Mucosa of stomach (tissue), 1 donor: ENCODE measurements around the gene PRDM10.

Source experiments
- H3K27me3 ChIP-seq: one replicate; pipeline ENCODE4 v1.7.0; 2013; ENCODE audit warnings: mild to moderate bottlenecking, low read length; ENCODE audit not compliant: control insufficient read depth, insufficient read depth
- H3K36me3 ChIP-seq: one replicate; pipeline ENCODE4 v1.7.0; 2013; ENCODE audit warnings: low read length; ENCODE audit not compliant: control insufficient read depth, insufficient read depth
- H3K4me1 ChIP-seq: one replicate; pipeline ENCODE4 v1.7.0; 2013; ENCODE audit warnings: mild to moderate bottlenecking, low read length; ENCODE audit not compliant: control insufficient read depth, insufficient read depth
- H3K4me3 ChIP-seq: one replicate; pipeline ENCODE4 v1.7.0; 2013; ENCODE audit warnings: low read length
- H3K9ac ChIP-seq: one replicate; pipeline ENCODE4 v1.7.0; 2013; ENCODE audit warnings: mild to moderate bottlenecking, low read length, moderate library complexity
- H3K9me3 ChIP-seq: one replicate; pipeline ENCODE4 v1.7.0; 2013; ENCODE audit warnings: mild to moderate bottlenecking, low read length, moderate library complexity; ENCODE audit not compliant: control insufficient read depth
- donor health status: Pancreatic carcinoma.

Gene PRDM10

DNA sequence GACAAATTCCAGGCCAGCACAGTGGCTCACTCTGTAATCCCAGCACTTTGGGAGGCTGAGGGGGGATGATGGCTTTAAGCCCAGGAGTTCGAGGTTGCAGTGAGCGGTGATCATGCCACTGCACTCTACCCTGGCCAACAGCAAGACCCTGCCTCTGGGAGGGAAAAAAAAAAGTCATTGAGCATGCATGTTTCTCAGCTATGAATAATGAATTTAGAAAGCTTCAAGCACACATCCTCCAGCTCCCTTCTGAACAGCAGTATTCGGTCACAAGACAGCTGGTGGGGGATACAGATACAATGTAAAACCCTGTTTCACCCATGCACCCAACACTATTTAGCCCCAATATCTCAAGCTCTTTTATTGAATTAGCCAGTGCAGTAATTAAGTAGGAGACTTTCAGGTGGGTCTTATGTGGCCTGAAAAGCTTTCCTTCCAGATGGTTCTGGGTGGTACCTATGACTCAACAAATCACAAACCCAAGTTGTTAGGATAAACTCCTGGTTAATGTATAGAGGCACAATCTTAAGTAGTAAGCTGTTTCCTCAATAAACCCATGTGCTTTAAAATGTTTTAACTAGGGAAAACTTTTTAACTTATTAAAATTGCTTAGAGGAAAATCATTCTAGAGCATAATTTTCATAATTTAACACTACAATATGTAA is 13.4 kb downstream of the PRDM10 start:
- Histone ChIP-seq H3K4me1 (peaks cover 13% of the 10 kb centered on the region), H3K27me3 (no peaks in the 10 kb centered on the region), H3K36me3 (no peaks in the 10 kb centered on the region), H3K9me3 (no peaks in the 10 kb centered on the region), H3K9ac (no peak overlapping the region), H3K4me3 (no peak overlapping the region)

GRCh38 chr11:129987950-129988349 is 14.7 kb downstream of the PRDM10 start:
- H3K4me3 ChIP-seq: no peak overlapping the region
- H3K9me3 ChIP-seq: no peaks in the 10 kb centered on the region
- no peaks in the 10 kb centered on the region for H3K36me3 ChIP-seq
- peaks cover 12% of the 10 kb centered on the region for H3K4me1 ChIP-seq
- no peak overlapping the region for H3K9ac ChIP-seq
- H3K27me3 ChIP-seq: no peaks in the 10 kb centered on the region

- no peaks in the 10 kb centered on the region for H3K4me1 ChIP-seq
- H3K36me3 ChIP-seq: no peaks in the 10 kb centered on the region
- no peaks in the 10 kb centered on the region for H3K27me3 ChIP-seq
- no peak overlapping the region for H3K4me3 ChIP-seq
- no peaks in the 10 kb centered on the region for H3K9me3 ChIP-seq
- H3K9ac ChIP-seq: no peak overlapping the region
Measured at GRCh38 chr11:129985823-129986222, 16.8 kb downstream of the PRDM10 start.

DNA sequence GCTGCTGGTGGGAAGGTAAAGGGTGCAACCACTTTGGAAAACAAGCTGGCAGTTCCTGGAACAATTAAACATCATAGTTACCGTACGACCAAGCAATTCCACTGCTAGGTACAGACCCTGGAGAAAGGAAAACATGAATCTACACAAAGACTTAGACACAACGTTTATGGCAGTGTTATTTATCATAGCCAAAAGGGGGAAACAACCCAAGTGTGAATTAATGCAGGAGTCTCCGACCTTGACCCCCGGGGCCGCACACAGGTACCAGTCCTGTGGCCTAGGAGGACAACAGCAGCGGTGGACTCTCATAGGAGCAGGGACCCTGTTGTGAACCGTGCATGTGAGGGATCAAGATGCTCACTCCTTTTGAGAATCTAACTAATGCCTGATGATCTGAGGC is 22.5 kb downstream of the PRDM10 start:
- no peak overlapping the region for H3K9ac ChIP-seq
- H3K4me3 ChIP-seq: no peak overlapping the region
- no peaks in the 10 kb centered on the region for H3K4me1 ChIP-seq
- no peaks in the 10 kb centered on the region for H3K27me3 ChIP-seq
- no peaks in the 10 kb centered on the region for H3K36me3 ChIP-seq
- H3K9me3 ChIP-seq: no peaks in the 10 kb centered on the region

- Histone ChIP-seq H3K4me1 (no peaks in the 10 kb centered on the region), H3K27me3 (no peaks in the 10 kb centered on the region), H3K9ac (no peak overlapping the region), H3K9me3 (no peaks in the 10 kb centered on the region), H3K36me3 (no peaks in the 10 kb centered on the region), H3K4me3 (no peak overlapping the region)
Measured at GRCh38 chr11:129979046-129979605, 23.5 kb downstream of the PRDM10 start.

DNA sequence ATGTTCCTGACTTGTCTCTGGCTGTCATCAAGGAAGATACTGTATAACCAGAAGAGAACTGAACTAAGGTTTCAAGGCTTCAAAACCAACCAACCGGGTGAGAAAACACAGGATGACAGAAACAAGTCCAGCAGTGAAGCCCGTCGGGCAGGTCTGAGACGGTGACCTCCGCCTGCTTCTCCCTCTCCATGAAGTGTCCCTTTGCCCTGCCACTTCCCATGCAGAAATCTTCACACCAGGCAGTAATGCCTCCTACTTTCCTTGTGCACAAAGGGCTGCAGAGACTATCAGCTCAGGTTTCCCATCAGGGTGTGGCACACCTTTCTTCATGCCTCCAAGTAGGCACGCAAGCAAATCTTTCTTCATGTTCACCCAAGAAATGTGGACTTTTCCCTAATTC is 24.2 kb downstream of the PRDM10 start:
- Histone ChIP-seq H3K9me3 (no peaks in the 10 kb centered on the region), H3K36me3 (no peaks in the 10 kb centered on the region), H3K4me3 (no peak overlapping the region), H3K4me1 (no peaks in the 10 kb centered on the region), H3K9ac (no peak overlapping the region), H3K27me3 (no peaks in the 10 kb centered on the region)

DNA sequence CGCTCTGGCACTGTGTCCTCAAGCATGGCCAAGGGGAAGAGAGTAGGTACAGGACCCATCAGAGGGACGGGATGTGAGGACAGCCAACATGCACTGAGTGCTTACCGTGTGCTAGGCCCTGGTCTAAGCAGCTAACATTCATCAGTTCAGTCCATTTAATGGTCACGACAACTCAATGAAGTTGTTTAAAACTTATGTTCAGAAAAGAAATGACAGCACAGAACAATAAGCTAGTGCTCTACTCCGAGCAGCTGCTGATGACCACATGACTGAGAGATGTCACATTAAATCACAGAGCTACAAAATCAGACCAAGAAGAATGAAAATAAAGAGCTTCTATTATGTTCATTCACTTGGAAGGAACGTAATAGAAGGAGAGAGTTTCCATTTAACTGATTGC is 26.3 kb downstream of the PRDM10 start:
- Histone ChIP-seq H3K27me3 (no peaks in the 10 kb centered on the region), H3K9me3 (no peaks in the 10 kb centered on the region), H3K4me3 (no peak overlapping the region), H3K4me1 (no peaks in the 10 kb centered on the region), H3K9ac (no peak overlapping the region), H3K36me3 (no peaks in the 10 kb centered on the region)

- H3K4me3 ChIP-seq: no peak overlapping the region
- H3K9ac ChIP-seq: no peak overlapping the region
Measured at GRCh38 chr11:129975543-129975942, 27.1 kb downstream of the PRDM10 start.

GRCh38 chr11:129974672-129975071 is 28.0 kb downstream of the PRDM10 start:
- H3K4me3 ChIP-seq: no peak overlapping the region
- H3K36me3 ChIP-seq: no peaks in the 10 kb centered on the region
- no peaks in the 10 kb centered on the region for H3K9me3 ChIP-seq

More at GRCh38 chr11:129975543-129975942, 27.1 kb downstream of the PRDM10 start:
- Histone ChIP-seq H3K4me1 (no peaks in the 10 kb centered on the region), H3K9me3 (no peaks in the 10 kb centered on the region), H3K36me3 (no peaks in the 10 kb centered on the region), H3K27me3 (no peaks in the 10 kb centered on the region)

GRCh38 chr11:129974237-129974636 is 28.4 kb downstream of the PRDM10 start:
- no peak overlapping the region for H3K4me3 ChIP-seq
- H3K9me3 ChIP-seq: no peaks in the 10 kb centered on the region
- no peak overlapping the region for H3K9ac ChIP-seq
- H3K4me1 ChIP-seq: no peaks in the 10 kb centered on the region
- H3K27me3 ChIP-seq: no peaks in the 10 kb centered on the region
- H3K36me3 ChIP-seq: no peaks in the 10 kb centered on the region

More at GRCh38 chr11:129974672-129975071, 28.0 kb downstream of the PRDM10 start:
- no peaks in the 10 kb centered on the region for H3K4me1 ChIP-seq
- no peak overlapping the region for H3K9ac ChIP-seq
- H3K27me3 ChIP-seq: no peaks in the 10 kb centered on the region

DNA sequence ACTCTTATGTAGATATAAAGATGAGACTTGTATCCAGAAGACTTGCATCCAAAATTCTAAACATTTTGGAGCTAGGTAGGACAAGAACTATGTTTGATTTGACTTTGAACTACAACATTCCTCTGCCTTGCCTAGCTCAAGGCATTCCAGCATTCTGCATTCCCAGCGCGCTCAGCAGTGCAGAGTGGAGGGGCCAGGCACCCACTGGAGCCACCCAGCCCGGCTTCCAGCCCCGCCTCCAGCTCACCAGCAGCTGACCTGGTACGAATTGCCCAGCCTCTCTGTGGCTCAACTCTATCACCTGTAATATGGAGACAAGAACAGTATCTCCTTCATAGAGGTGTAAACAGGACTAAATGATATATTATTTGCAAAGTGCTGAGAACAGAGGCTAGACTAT is 28.8 kb downstream of the PRDM10 start:
- no peak overlapping the region for H3K4me3 ChIP-seq
- H3K9me3 ChIP-seq: no peaks in the 10 kb centered on the region
- H3K27me3 ChIP-seq: no peaks in the 10 kb centered on the region
- H3K9ac ChIP-seq: no peak overlapping the region
- no peaks in the 10 kb centered on the region for H3K4me1 ChIP-seq
- H3K36me3 ChIP-seq: no peaks in the 10 kb centered on the region

- no peak overlapping the region for H3K9ac ChIP-seq
- no peaks in the 10 kb centered on the region for H3K4me1 ChIP-seq
- H3K36me3 ChIP-seq: no peaks in the 10 kb centered on the region
- H3K9me3 ChIP-seq: no peaks in the 10 kb centered on the region
- H3K27me3 ChIP-seq: no peaks in the 10 kb centered on the region
- H3K4me3 ChIP-seq: no peak overlapping the region
Measured at GRCh38 chr11:129973068-129973467, 29.6 kb downstream of the PRDM10 start.
